Measurements from ENCODE around the gene TTLL9.

The TTLL9 gene

GRCh38 chr20:31861385-31862156 lies 8.9 kb upstream of the TTLL9 start:
- no peaks in the 10 kb centered on the region; the same call in 1 of the 2 replicates for H3K27me3 ChIP-seq (ENCODE audit: insufficient read depth, low read length)
- peak overlapping the region; percentile 66 for H3K4me3 ChIP-seq (ENCODE audit: low read length)
- H3K27ac ChIP-seq (ENCODE audit: low read depth, low read length) = peak overlapping the region; percentile 32; the same call in 1 of the 2 replicates
- peaks cover 11% of the 10 kb centered on the region; the same call in 1 of the 2 replicates for H3K4me1 ChIP-seq (ENCODE audit: insufficient read depth, low read length)
- no peaks in the 10 kb centered on the region for H3K9me3 ChIP-seq (ENCODE audit: insufficient read depth, low read depth, low read length)
- WGBS = 1% methylated on average over 60 of the region's 60 CpGs
- H3K36me3 ChIP-seq (ENCODE audit: insufficient read depth, low read length) = no peaks in the 10 kb centered on the region
- H3K9ac ChIP-seq (ENCODE audit: low read depth, low read length) = peak overlapping the region; percentile 63

GRCh38 chr20:31862157-31862470 lies 8.3 kb upstream of the TTLL9 start:
- 35% methylated on average over 5 of the region's 5 CpGs for WGBS
- peak overlapping the region; percentile 21; the same call in 1 of the 2 replicates for H3K9ac ChIP-seq (ENCODE audit: low read depth, low read length)
- H3K36me3 ChIP-seq (ENCODE audit: insufficient read depth, low read length) = no peaks in the 10 kb centered on the region
- H3K9me3 ChIP-seq (ENCODE audit: insufficient read depth, low read depth, low read length) = no peaks in the 10 kb centered on the region
- peaks cover 11% of the 10 kb centered on the region; the same call in 1 of the 2 replicates for H3K4me1 ChIP-seq (ENCODE audit: insufficient read depth, low read length)
- no peak overlapping the region; the same call in 1 of the 2 replicates for H3K27ac ChIP-seq (ENCODE audit: low read depth, low read length)
- peak overlapping the region; percentile 66 for H3K4me3 ChIP-seq (ENCODE audit: low read length)
- H3K27me3 ChIP-seq (ENCODE audit: insufficient read depth, low read length) = no peaks in the 10 kb centered on the region; the same call in 1 of the 2 replicates

GRCh38 chr20:31862506-31862905 lies 7.9 kb upstream of the TTLL9 start:
- Histone ChIP-seq H3K4me1 (ENCODE audit: insufficient read depth, low read length) (peaks cover 11% of the 10 kb centered on the region; the same call in 1 of the 2 replicates), H3K9me3 (ENCODE audit: insufficient read depth, low read depth, low read length) (no peaks in the 10 kb centered on the region), H3K9ac (ENCODE audit: low read depth, low read length) (no peak overlapping the region), H3K36me3 (ENCODE audit: insufficient read depth, low read length) (no peaks in the 10 kb centered on the region), H3K4me3 (ENCODE audit: low read length) (peak overlapping the region; percentile 66; the same call in 1 of the 2 replicates), H3K27ac (ENCODE audit: low read depth, low read length) (no peak overlapping the region), H3K27me3 (ENCODE audit: insufficient read depth, low read length) (no peaks in the 10 kb centered on the region; the same call in 1 of the 2 replicates)
- 92% methylated on average over 8 of the region's 8 CpGs for WGBS

- H3K27me3 ChIP-seq (ENCODE audit: insufficient read depth, low read length) = peaks cover 2% of the 10 kb centered on the region
Observed at GRCh38 chr20:31863296-31864085, 6.9 kb upstream of the TTLL9 start.

GRCh38 chr20:31864521-31865400 lies 5.7 kb upstream of the TTLL9 start:
- H3K27me3 ChIP-seq (ENCODE audit: insufficient read depth, low read length) = peaks cover 14% of the 10 kb centered on the region
- no peaks in the 10 kb centered on the region for H3K9me3 ChIP-seq (ENCODE audit: insufficient read depth, low read depth, low read length)
- WGBS = 93% methylated on average over 11 of the region's 12 CpGs
- no peak overlapping the region for H3K4me3 ChIP-seq (ENCODE audit: low read length)
- no peaks in the 10 kb centered on the region for H3K36me3 ChIP-seq (ENCODE audit: insufficient read depth, low read length)
- peaks cover 11% of the 10 kb centered on the region; the same call in 1 of the 2 replicates for H3K4me1 ChIP-seq (ENCODE audit: insufficient read depth, low read length)
- no peak overlapping the region for H3K27ac ChIP-seq (ENCODE audit: low read depth, low read length)
- no peak overlapping the region for H3K9ac ChIP-seq (ENCODE audit: low read depth, low read length)

More at GRCh38 chr20:31863296-31864085, 6.9 kb upstream of the TTLL9 start:
- no peak overlapping the region for H3K9ac ChIP-seq (ENCODE audit: low read depth, low read length)
- H3K4me1 ChIP-seq (ENCODE audit: insufficient read depth, low read length) = peaks cover 11% of the 10 kb centered on the region; the same call in 1 of the 2 replicates
- no peaks in the 10 kb centered on the region for H3K36me3 ChIP-seq (ENCODE audit: insufficient read depth, low read length)
- no peak overlapping the region for H3K27ac ChIP-seq (ENCODE audit: low read depth, low read length)
- H3K9me3 ChIP-seq (ENCODE audit: insufficient read depth, low read depth, low read length) = no peaks in the 10 kb centered on the region
- WGBS = 94% methylated on average over 7 of the region's 9 CpGs
- H3K4me3 ChIP-seq (ENCODE audit: low read length) = no peak overlapping the region

GRCh38 chr20:31866221-31866620 lies 4.2 kb upstream of the TTLL9 start:
- H3K4me3 ChIP-seq (ENCODE audit: low read length) = no peak overlapping the region
- peaks cover 29% of the 10 kb centered on the region for H3K27me3 ChIP-seq (ENCODE audit: insufficient read depth, low read length)
- H3K9ac ChIP-seq (ENCODE audit: low read depth, low read length) = no peak overlapping the region
- no peaks in the 10 kb centered on the region for H3K9me3 ChIP-seq (ENCODE audit: insufficient read depth, low read depth, low read length)
- no peaks in the 10 kb centered on the region for H3K36me3 ChIP-seq (ENCODE audit: insufficient read depth, low read length)
- no peak overlapping the region for H3K27ac ChIP-seq (ENCODE audit: low read depth, low read length)
- 75% methylated on average over 3 of the region's 3 CpGs for WGBS
- peaks cover 7% of the 10 kb centered on the region; the same call in 1 of the 2 replicates for H3K4me1 ChIP-seq (ENCODE audit: insufficient read depth, low read length)

- Histone ChIP-seq H3K27ac (ENCODE audit: low read depth, low read length) (no peak overlapping the region), H3K4me1 (ENCODE audit: insufficient read depth, low read length) (no peaks in the 10 kb centered on the region), H3K9me3 (ENCODE audit: insufficient read depth, low read depth, low read length) (no peaks in the 10 kb centered on the region), H3K9ac (ENCODE audit: low read depth, low read length) (no peak overlapping the region), H3K36me3 (ENCODE audit: insufficient read depth, low read length) (no peaks in the 10 kb centered on the region), H3K4me3 (ENCODE audit: low read length) (no peak overlapping the region; the same call in 1 of the 2 replicates), H3K27me3 (ENCODE audit: insufficient read depth, low read length) (peaks cover 37% of the 10 kb centered on the region)
- WGBS = 86% methylated on average over 11 of the region's 12 CpGs
Observed at GRCh38 chr20:31868853-31869672, 1.4 kb upstream of the TTLL9 start.

GRCh38 chr20:31869673-31869941 lies 827 bp upstream of the TTLL9 start:
- Histone ChIP-seq H3K9me3 (ENCODE audit: insufficient read depth, low read depth, low read length) (no peaks in the 10 kb centered on the region), H3K27me3 (ENCODE audit: insufficient read depth, low read length) (peaks cover 37% of the 10 kb centered on the region), H3K27ac (ENCODE audit: low read depth, low read length) (no peak overlapping the region), H3K4me1 (ENCODE audit: insufficient read depth, low read length) (no peaks in the 10 kb centered on the region), H3K36me3 (ENCODE audit: insufficient read depth, low read length) (no peaks in the 10 kb centered on the region), H3K9ac (ENCODE audit: low read depth, low read length) (peak overlapping the region; percentile 66; the same call in 1 of the 2 replicates), H3K4me3 (ENCODE audit: low read length) (peak overlapping the region; percentile 69)
- 21% methylated on average over 1 of the region's 1 CpG for WGBS

GRCh38 chr20:31870726-31871617 lies 538 bp downstream of the TTLL9 start:
- Histone ChIP-seq H3K4me1 (ENCODE audit: insufficient read depth, low read length) (no peaks in the 10 kb centered on the region), H3K27ac (ENCODE audit: low read depth, low read length) (no peak overlapping the region), H3K27me3 (ENCODE audit: insufficient read depth, low read length) (peaks cover 37% of the 10 kb centered on the region), H3K4me3 (ENCODE audit: low read length) (peak overlapping the region; percentile 69), H3K9me3 (ENCODE audit: insufficient read depth, low read depth, low read length) (no peaks in the 10 kb centered on the region), H3K36me3 (ENCODE audit: insufficient read depth, low read length) (no peaks in the 10 kb centered on the region), H3K9ac (ENCODE audit: low read depth, low read length) (peak overlapping the region; percentile 66)
- 12% methylated on average over 24 of the region's 24 CpGs for WGBS

All from HUES64 (cell line).